Endothelial cell of umbilical vein (primary cell): ENCODE results near the gene C10orf105. TPM values are rescaled to one million over a fixed set of nuclear protein-coding genes. Genes with fewer than 3 reads are reported as not detected.

Source experiments
- BruUV-seq: library from RNA; stranded (reverse); fragments of 400-500 nt; replicated peaks from 2 replicates; lab custom pipeline; 2021; lab: Mats Ljungman, UMichigan
- CTCF ChIA-PET: fragments of 300-600, 350-600 bp; sonication (Branson Sonifier 250); formaldehyde crosslinking; loops from one replicate; lab custom pipeline; 2021; ENCODE audit warnings: antibody characterized with exemption, inconsistent platforms; lab: Charles Lee
- POLR2A ChIA-PET: fragments of 300-600, 350-600 bp; sonication (Branson Sonifier 250); formaldehyde crosslinking; loops from one replicate; lab custom pipeline; 2021; ENCODE audit warnings: antibody characterized with exemption, inconsistent platforms; lab: Charles Lee
- DNase-seq: peaks from one replicate; pipeline ENCODE4 v3.0.0-alpha.2; 2011; ENCODE audit warnings: low read depth, low spot score
- FAIRE-seq: peaks from 2 replicates; lab custom pipeline; 2011; peaks lifted over from hg19 to GRCh38; lab: Jason Lieb, UNC
- H2AFZ ChIP-seq: 2 replicates; pipeline ENCODE4 v1.6.0; 2012; ENCODE audit warnings: low read depth, low read length, control low read depth, inconsistent platforms
- H3K27ac ChIP-seq: 2 replicates; pipeline ENCODE4 v1.5.1; 2011; ENCODE audit warnings: low read depth, mild to moderate bottlenecking, control low read depth, low read length, moderate library complexity; ENCODE audit not compliant: insufficient read depth
- H3K27me3 ChIP-seq, 2 experiments: 2 replicates each; pipeline versions ENCODE4 v1.6.0 to v1.6.1; 2011; ENCODE audit warnings: low read length in 2 of 2, mixed read lengths in 1 of 2; ENCODE audit not compliant: control insufficient read depth in 2 of 2, insufficient read depth in 2 of 2
- H3K36me3 ChIP-seq, 2 experiments: 2 replicates in 1 of 2; 3 replicates in 1 of 2; pipeline ENCODE4 v1.5.1; 2011; ENCODE audit warnings: low read length in 2 of 2, mild to moderate bottlenecking in 1 of 2, moderate library complexity in 1 of 2; ENCODE audit not compliant: control insufficient read depth in 2 of 2, insufficient read depth in 2 of 2; ENCODE audit errors: extremely low read depth in 1 of 2
- H3K4me1 ChIP-seq: 3 replicates; pipeline ENCODE4 v1.5.1; 2011; ENCODE audit warnings: mild to moderate bottlenecking, low read length; ENCODE audit not compliant: control insufficient read depth, insufficient read depth; ENCODE audit errors: extremely low read depth
- H3K4me2 ChIP-seq: 2 replicates; pipeline ENCODE4 v1.6.1; 2011; ENCODE audit warnings: low read length, control low read depth, mixed read lengths; ENCODE audit not compliant: insufficient read depth
- H3K4me3 ChIP-seq, 3 experiments: fragments of 200-600 bp in 1 of 3; sonication (generic), shearing (Covaris generic) in 1 of 3; replicated peaks in 1 of 3; 2 replicates each; pipeline ENCODE4 v1.5.1; 2011 to 2016; ENCODE audit warnings: control low read depth in 3 of 3, low read length in 3 of 3, mild to moderate bottlenecking in 2 of 3, inconsistent platforms in 1 of 3, low read depth in 1 of 3, moderate library complexity in 1 of 3; ENCODE audit not compliant: insufficient read depth in 1 of 3
- H3K79me2 ChIP-seq: 2 replicates; pipeline ENCODE4 v1.6.0; 2012; ENCODE audit warnings: low read length, inconsistent platforms; ENCODE audit not compliant: control insufficient read depth, insufficient read depth
- H3K9ac ChIP-seq: replicated peaks from 2 replicates; pipeline ENCODE3; 2011; ENCODE audit warnings: low read length, control low read depth; ENCODE audit not compliant: insufficient read depth; ENCODE audit errors: extremely low read depth
- H3K9me1 ChIP-seq: replicated peaks from 3 replicates; pipeline ENCODE4 v1.6.0; 2011; ENCODE audit warnings: mild to moderate bottlenecking, low read length; ENCODE audit not compliant: control insufficient read depth, insufficient read depth; ENCODE audit errors: extremely low read depth
- H3K9me3 ChIP-seq: replicated peaks from 2 replicates; pipeline ENCODE4 v1.5.1; 2012; ENCODE audit warnings: low read length, inconsistent platforms; ENCODE audit not compliant: control insufficient read depth, insufficient read depth
- H4K20me1 ChIP-seq: replicated peaks from 2 replicates; pipeline ENCODE3; 2011; ENCODE audit warnings: mild to moderate bottlenecking, low read length; ENCODE audit not compliant: control insufficient read depth, insufficient read depth; ENCODE audit errors: extremely low read depth
- EZH2 ChIP-seq: IDR thresholded peaks from 2 replicates; pipeline ENCODE4 v1.6.1; 2012; ENCODE audit warnings: borderline replicate concordance, low read depth, mild to moderate bottlenecking, moderate library complexity, low read length, inconsistent platforms; ENCODE audit not compliant: severe bottlenecking
- FOS ChIP-seq: IDR thresholded peaks from 2 replicates; pipeline ENCODE4 v1.6.1; 2011; ENCODE audit warnings: mild to moderate bottlenecking, low read length, moderate library complexity, borderline replicate concordance; ENCODE audit not compliant: insufficient read depth
- GATA2 ChIP-seq: IDR thresholded peaks from 2 replicates; pipeline ENCODE4 v1.7.0; 2011; ENCODE audit warnings: low read depth, mild to moderate bottlenecking, moderate library complexity, mixed read lengths, low read length; ENCODE audit not compliant: insufficient read length, insufficient read depth
- JUN ChIP-seq: IDR thresholded peaks from 2 replicates; pipeline ENCODE4 v1.6.1; 2011; ENCODE audit warnings: borderline replicate concordance, low read depth; ENCODE audit not compliant: insufficient read length, insufficient read depth
- MYC ChIP-seq: IDR thresholded peaks from one replicate; pipeline ENCODE4 v1.6.1; 2011; ENCODE audit warnings: mild to moderate bottlenecking, low read depth, low read length
- POLR2A ChIP-seq: IDR thresholded peaks from 2 replicates; pipeline ENCODE4 v1.6.1; 2012; ENCODE audit warnings: low read depth, mild to moderate bottlenecking, control low read depth, low read length
- POLR2AphosphoS5 ChIP-seq: IDR thresholded peaks from 2 replicates; pipeline ENCODE4 v1.6.1; 2012; ENCODE audit warnings: low read depth, mild to moderate bottlenecking, control low read depth, low read length, moderate library complexity; ENCODE audit not compliant: insufficient read depth
- dilution Hi-C: fragments of 300-500 bp; cut with MboI; formaldehyde crosslinking; loops from one replicate; pipeline ENCODE4 v1.15.0; 2019; ENCODE audit warnings: low sequenced_read_pairs; ENCODE audit not compliant: extremely low pct_ligation_motif_present
- intact Hi-C: fragments of 100-400 bp; cut with micrococcal nuclease; formaldehyde crosslinking; loops from one replicate; pipeline ENCODE4 v1.10.0; 2022
- polyA plus RNA-seq, 4 experiments: library from polyadenylated mRNA; depleted of rRNA in 3 of 4; stranded (reverse) in 3 of 4; unstranded in 1 of 4; fragments of >200 nt; gene quantifications; 2 replicates each; pipeline versions ENCODE4 v1.2.1 to v1.2.3, GENCODE V29; 2011 to 2012; ENCODE audit warnings: missing spikeins in 1 of 4
- total RNA-seq: library from RNA; stranded (reverse); gene quantifications from 2 replicates; pipeline ENCODE4 v1.2.3, GENCODE V29; 2021
- TF ChIP-seq, protein P1 (sequence below), 2 donors: IDR thresholded peaks; 1 replicate in 1 of 2; 2 replicates in 1 of 2; pipeline ENCODE4 v1.5.1; 2011; ENCODE audit warnings: low read length in 2 of 2, mild to moderate bottlenecking in 2 of 2, moderate library complexity in 2 of 2, control low read depth in 1 of 2, inconsistent platforms in 1 of 2, low read depth in 1 of 2; ENCODE audit not compliant: insufficient read depth in 1 of 2; ENCODE audit errors: extremely low read depth in 1 of 2
- TF ChIP-seq, protein P2 (sequence below): IDR thresholded peaks from 2 replicates; pipeline ENCODE4 v1.6.1; 2011; ENCODE audit not compliant: insufficient read depth, insufficient read length

The C10orf105 gene
- total and polyA plus RNA-seq, 2 donors (not counting 3 experiments of a cell fraction or from before 2014, with no cell fraction given): not detected

DNA sequence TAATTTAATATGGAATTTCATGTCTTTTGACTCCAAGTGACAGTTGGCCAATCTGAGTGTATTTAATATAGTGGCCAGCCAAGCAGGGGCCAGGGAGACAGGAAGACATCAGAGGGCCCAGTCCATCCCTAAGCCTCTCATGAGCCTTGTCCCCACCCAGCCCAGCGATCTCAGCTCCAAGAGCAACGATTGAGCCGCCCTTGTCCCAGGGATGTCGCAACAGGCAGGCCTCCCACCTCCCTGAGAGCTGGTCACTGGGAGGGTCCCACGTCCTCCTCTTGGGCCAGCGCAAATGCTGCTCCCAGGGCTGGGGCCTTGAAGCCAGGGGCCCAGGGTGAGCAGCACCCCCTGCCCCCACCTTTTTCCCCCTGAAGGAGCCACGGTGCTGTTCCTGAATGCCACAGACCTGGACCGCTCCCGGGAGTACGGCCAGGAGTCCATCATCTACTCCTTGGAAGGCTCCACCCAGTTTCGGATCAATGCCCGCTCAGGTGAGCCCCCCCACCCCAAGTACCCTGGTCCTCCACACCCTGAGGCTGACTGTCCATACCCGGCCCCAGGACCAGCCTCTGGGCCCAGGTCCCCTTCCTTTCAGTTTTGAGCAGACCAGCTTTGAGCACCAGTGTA is 29.4 kb downstream of the C10orf105 start:
- H3K36me3 ChIP-seq: no peaks in the 10 kb centered on the region
- no peaks in the 10 kb centered on the region for H3K79me2 ChIP-seq
- FAIRE-seq (no peak), DNase-seq (no peak)
- no peak overlapping the region for H3K4me3 ChIP-seq
- no peak for TF ChIP-seq GATA2
- TF ChIP-seq, protein P1, sequence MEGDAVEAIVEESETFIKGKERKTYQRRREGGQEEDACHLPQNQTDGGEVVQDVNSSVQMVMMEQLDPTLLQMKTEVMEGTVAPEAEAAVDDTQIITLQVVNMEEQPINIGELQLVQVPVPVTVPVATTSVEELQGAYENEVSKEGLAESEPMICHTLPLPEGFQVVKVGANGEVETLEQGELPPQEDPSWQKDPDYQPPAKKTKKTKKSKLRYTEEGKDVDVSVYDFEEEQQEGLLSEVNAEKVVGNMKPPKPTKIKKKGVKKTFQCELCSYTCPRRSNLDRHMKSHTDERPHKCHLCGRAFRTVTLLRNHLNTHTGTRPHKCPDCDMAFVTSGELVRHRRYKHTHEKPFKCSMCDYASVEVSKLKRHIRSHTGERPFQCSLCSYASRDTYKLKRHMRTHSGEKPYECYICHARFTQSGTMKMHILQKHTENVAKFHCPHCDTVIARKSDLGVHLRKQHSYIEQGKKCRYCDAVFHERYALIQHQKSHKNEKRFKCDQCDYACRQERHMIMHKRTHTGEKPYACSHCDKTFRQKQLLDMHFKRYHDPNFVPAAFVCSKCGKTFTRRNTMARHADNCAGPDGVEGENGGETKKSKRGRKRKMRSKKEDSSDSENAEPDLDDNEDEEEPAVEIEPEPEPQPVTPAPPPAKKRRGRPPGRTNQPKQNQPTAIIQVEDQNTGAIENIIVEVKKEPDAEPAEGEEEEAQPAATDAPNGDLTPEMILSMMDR (IDR thresholded peaks at IDR 0.05; ENCODE audit: extremely low read depth in 1 of 2, insufficient read depth in 1 of 2, low read depth in 1 of 2, low read length in 2 of 2): no peak
- TF ChIP-seq POLR2AphosphoS5: no peak
- TF ChIP-seq, protein P2, sequence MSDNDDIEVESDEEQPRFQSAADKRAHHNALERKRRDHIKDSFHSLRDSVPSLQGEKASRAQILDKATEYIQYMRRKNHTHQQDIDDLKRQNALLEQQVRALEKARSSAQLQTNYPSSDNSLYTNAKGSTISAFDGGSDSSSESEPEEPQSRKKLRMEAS: no peak
- TF ChIP-seq EZH2: no peak
- no peak for TF ChIP-seq FOS
- TF ChIP-seq MYC: no peak
- TF ChIP-seq POLR2A: no peak
- TF ChIP-seq JUN: no peak
- H3K27ac ChIP-seq: no peak overlapping the region
- H3K9me1 ChIP-seq: no peaks in the 10 kb centered on the region
- H3K9ac ChIP-seq: no peak overlapping the region
- H3K4me2 ChIP-seq: no peak overlapping the region
- no peak overlapping the region for H2AFZ ChIP-seq
- peaks cover 2% of the 10 kb centered on the region for H3K9me3 ChIP-seq
- intact Hi-C loops (no loop called here), dilution Hi-C loops (no loop called here)
- ChIA-PET CTCF (interaction anchor here (4.7 kb wide), 1 partner anchor 17 kb away, joined by 33 read pairs; no protein-coding TSS in a partner anchor), POLR2A (no interaction called here)
- no peaks in the 10 kb centered on the region for H4K20me1 ChIP-seq
- H3K27me3 ChIP-seq: peaks cover 11 to 15% of the 10 kb centered on the region in 2 experiments
- H3K4me1 ChIP-seq: peaks cover 24% of the 10 kb centered on the region
- BruUV-seq: no TSS peak
